Activated CD8-positive, alpha-beta T cell treated with anti-CD3 and anti-CD28 coated beads for 36 hours (primary cell): ENCODE results near the gene SLC9A9. TPM values are rescaled to one million over a fixed set of nuclear protein-coding genes. Genes with fewer than 3 reads are reported as not detected.

Experiments
- ATAC-seq: fragments of 200-7000 bp; cut with Tn5 transposase; one replicate; pipeline ENCODE4 v1.10.0; 2021; ENCODE audit warnings: mild to moderate bottlenecking, moderate library complexity
- CTCF ChIA-PET: fragments of 350-600 bp; sonication (Branson Sonifier 250); formaldehyde crosslinking; loops from one replicate; lab custom pipeline; 2021; ENCODE audit warnings: antibody characterized with exemption; lab: Charles Lee
- POLR2A ChIA-PET: fragments of 350-600 bp; sonication (Branson Sonifier 250); formaldehyde crosslinking; loops from one replicate; lab custom pipeline; 2021; ENCODE audit warnings: antibody characterized with exemption; lab: Charles Lee
- DNase-seq: peaks from one replicate; pipeline ENCODE4 v3.0.0-alpha.2; 2020
- H3K27ac Mint-ChIP-seq: one replicate; pipeline ENCODE4 v1.8.0; 2021; ENCODE audit warnings: mild to moderate bottlenecking, mixed read lengths
- H3K27me3 Mint-ChIP-seq: one replicate; pipeline ENCODE4 v1.8.0; 2021; ENCODE audit warnings: mixed read lengths
- H3K36me3 Mint-ChIP-seq: one replicate; pipeline ENCODE4 v1.8.0; 2021; ENCODE audit warnings: low read depth, mixed read lengths
- H3K4me1 Mint-ChIP-seq: one replicate; pipeline ENCODE4 v1.8.0; 2021; ENCODE audit warnings: low read depth, mixed read lengths
- H3K4me3 Mint-ChIP-seq: one replicate; pipeline ENCODE4 v1.8.0; 2021; ENCODE audit warnings: mild to moderate bottlenecking, moderate library complexity, mixed read lengths
- H3K9me3 Mint-ChIP-seq: one replicate; pipeline ENCODE4 v1.8.0; 2021; ENCODE audit warnings: mixed read lengths
- intact Hi-C: fragments of 100-400 bp; cut with micrococcal nuclease; formaldehyde crosslinking; loops from one replicate; pipeline ENCODE4 v1.10.0; 2022
- total RNA-seq, 2 experiments: library from RNA; stranded (reverse); gene quantifications; one replicate each; pipeline ENCODE4 v1.2.3, GENCODE V29; 2021
- TF ChIP-seq, protein P1 (sequence below): fragments of 200-600 bp; IDR thresholded peaks from one replicate; pipeline ENCODE4 v1.8.0; 2022; ENCODE audit warnings: antibody characterized with exemption, mild to moderate bottlenecking

Gene SLC9A9
- total RNA-seq, 2 experiments from 2014 or later: 1.9 to 2.2 TPM

DNA sequence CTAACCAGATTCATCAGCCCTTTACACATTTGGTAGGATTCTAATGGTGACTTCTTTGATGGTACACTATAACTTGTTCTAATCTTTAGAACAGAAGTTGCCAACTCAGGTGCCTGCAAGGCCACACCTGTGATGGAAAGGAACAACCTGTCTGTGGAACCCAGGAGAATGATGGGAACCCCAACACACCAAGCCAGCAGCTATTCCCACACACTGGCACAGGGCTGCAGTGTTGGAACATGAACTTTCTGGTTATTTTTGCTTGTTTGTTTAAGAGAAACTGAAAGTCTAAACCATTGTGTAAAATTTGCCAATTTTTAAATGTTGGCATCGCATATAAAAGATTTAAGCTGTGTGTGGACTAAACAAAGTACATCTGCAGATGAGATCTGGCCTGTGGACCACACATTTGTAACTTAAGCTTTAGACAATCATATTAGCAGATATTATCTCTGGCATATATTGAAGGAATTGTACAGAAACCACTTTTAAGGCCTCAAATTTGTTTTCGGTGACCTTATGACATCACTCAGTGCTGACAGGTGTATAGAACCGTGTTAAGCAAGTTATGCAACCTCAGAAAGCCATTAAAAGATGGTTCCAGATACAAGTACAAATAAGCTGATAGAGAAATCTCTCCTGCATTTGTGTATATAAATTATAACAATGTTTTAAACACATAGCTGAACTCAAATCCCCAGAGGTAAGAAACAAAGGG is 242.9 kb downstream of the SLC9A9 start:
- intact Hi-C loops: no loop called here
- no peaks in the 10 kb centered on the region for H3K36me3 Mint-ChIP-seq
- no peaks in the 10 kb centered on the region for H3K27me3 Mint-ChIP-seq
- ChIA-PET CTCF (no interaction called here), POLR2A (no interaction called here)
- H3K9me3 Mint-ChIP-seq: no peaks in the 10 kb centered on the region
- ATAC-seq (no peak), DNase-seq (no peak)
- H3K4me1 Mint-ChIP-seq: no peaks in the 10 kb centered on the region
- no peak overlapping the region for H3K4me3 Mint-ChIP-seq
- no peak overlapping the region for H3K27ac Mint-ChIP-seq
- TF ChIP-seq, protein P1, sequence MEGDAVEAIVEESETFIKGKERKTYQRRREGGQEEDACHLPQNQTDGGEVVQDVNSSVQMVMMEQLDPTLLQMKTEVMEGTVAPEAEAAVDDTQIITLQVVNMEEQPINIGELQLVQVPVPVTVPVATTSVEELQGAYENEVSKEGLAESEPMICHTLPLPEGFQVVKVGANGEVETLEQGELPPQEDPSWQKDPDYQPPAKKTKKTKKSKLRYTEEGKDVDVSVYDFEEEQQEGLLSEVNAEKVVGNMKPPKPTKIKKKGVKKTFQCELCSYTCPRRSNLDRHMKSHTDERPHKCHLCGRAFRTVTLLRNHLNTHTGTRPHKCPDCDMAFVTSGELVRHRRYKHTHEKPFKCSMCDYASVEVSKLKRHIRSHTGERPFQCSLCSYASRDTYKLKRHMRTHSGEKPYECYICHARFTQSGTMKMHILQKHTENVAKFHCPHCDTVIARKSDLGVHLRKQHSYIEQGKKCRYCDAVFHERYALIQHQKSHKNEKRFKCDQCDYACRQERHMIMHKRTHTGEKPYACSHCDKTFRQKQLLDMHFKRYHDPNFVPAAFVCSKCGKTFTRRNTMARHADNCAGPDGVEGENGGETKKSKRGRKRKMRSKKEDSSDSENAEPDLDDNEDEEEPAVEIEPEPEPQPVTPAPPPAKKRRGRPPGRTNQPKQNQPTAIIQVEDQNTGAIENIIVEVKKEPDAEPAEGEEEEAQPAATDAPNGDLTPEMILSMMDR: no peak

DNA sequence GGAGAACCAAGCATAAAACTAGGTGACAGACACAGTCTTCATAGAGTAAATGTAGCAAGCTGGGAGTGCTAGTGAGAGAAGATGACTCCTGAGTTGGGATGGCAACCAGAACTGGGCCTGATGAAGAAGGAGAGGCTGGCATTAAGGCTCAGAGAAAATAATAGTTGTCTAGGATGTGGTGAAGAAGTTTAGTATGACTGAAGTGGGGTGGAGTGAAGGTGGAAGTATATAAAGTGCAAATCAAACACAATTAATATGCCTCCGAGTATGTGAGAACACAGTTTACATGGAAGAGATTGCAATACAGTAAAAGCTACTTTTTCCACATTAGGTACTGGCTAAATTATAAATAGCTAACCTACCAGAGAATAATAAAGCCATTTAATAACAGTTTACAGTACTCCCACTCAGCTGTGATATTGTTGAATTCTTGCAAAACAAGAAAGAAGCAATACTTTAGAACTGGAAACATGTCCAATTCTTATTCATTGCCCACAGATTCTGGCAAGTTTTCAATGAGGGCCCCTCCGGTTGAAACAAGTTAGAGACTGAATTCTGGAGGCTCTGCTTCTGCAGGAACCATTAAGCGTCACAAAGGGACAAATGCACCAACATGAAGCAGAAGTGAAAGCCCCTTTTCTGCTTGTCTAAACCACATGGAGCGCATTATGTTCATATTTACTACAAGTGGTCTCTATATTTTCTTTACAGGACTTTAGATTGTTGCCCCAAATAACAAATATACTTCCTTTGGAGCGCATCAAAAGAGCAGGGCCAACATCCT is 243.7 kb downstream of the SLC9A9 start:
- ChIA-PET CTCF (no interaction called here), POLR2A (no interaction called here)
- intact Hi-C loops: no loop called here
- Mint-ChIP-seq H3K9me3 (no peaks in the 10 kb centered on the region), H3K4me1 (no peaks in the 10 kb centered on the region), H3K27me3 (no peaks in the 10 kb centered on the region), H3K27ac (no peak overlapping the region), H3K36me3 (peaks cover 1% of the 10 kb centered on the region), H3K4me3 (no peak overlapping the region)
- DNase-seq: no peak
- no peak for ATAC-seq
- TF ChIP-seq, protein P1: no peak

DNA sequence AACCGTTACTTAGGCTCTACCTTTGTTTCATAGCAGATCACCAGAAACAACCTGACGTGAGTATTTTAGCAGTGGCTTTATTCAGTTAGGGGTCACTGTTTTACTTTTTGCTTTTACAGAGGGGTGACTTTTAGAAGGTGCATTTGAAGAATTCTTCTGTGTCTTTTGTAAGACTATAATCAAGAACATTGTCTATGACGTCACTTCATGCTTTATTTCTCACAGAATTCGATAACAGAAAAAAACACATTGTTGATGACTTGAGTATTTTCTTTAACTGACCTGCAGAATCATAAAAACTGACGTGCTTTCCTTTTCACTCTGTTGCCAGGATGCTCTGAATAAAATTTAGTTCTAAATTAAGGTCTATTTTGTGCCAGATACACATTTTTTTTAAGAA is 244.5 kb downstream of the SLC9A9 start:
- no peaks in the 10 kb centered on the region for H3K9me3 Mint-ChIP-seq
- DNase-seq: no peak
- no peak overlapping the region for H3K27ac Mint-ChIP-seq
- H3K4me1 Mint-ChIP-seq: no peaks in the 10 kb centered on the region
- ChIA-PET POLR2A (no interaction called here), CTCF (no interaction called here)
- no peak for ATAC-seq
- H3K36me3 Mint-ChIP-seq: peaks cover 1% of the 10 kb centered on the region
- TF ChIP-seq, protein P1: no peak
- no peak overlapping the region for H3K4me3 Mint-ChIP-seq
- intact Hi-C loops: no loop called here
- no peaks in the 10 kb centered on the region for H3K27me3 Mint-ChIP-seq

DNA sequence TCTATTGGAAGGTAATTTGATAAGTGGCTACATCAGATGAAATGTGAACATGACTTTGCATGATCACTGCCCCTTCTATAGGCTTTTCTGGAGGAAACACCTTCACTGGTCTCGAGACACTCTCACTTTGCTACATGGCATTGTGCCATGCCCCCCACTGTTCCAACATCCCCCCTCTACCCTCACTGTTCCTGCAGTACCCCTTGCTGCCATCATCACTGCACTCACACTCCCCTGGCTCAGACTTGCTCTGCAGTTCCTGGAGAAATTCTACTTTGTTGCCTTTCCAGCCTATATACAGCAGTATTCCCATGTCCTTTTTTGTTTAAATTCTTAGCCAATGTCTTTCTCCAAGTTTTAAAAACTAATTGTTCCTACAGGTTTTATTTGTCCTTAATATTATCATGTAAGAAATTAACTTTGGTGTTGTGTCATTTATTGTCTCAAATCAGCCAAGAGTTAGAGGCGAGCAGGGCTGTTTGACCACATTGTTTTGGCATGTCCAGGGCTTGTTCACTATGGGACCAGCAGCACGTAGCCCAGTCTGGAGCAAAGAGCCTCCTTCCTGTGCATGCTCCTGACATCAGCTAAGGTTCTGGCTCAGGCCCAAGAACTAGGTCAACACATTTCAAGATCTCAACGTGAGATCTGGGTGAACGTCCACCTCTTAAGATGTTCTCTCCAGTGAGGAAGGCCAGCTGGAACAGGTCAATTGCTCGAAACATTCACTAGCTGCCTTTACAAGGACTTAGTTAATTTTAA is 246.4 kb downstream of the SLC9A9 start:
- intact Hi-C loops: no loop called here
- DNase-seq: no peak
- Mint-ChIP-seq H3K36me3 (peaks cover 1% of the 10 kb centered on the region), H3K27me3 (no peaks in the 10 kb centered on the region), H3K4me1 (no peaks in the 10 kb centered on the region), H3K27ac (no peak overlapping the region), H3K4me3 (no peak overlapping the region), H3K9me3 (no peaks in the 10 kb centered on the region)
- TF ChIP-seq, protein P1: no peak
- ChIA-PET POLR2A (no interaction called here), CTCF (no interaction called here)
- ATAC-seq: no peak
